ENCODE results near the gene BMP8A.

Gene BMP8A

GRCh38 chr1:39564941-39565340 is 73.5 kb downstream of the BMP8A start:
- TF ChIP-seq POLR2AphosphoS5 (IDR thresholded peaks at IDR 0.05; ENCODE audit: low read depth, low read length) (no peak), TAF1 (IDR thresholded peaks at IDR 0.05; ENCODE audit: borderline replicate concordance, low read depth, low read length) (no peak), POLR2A (IDR thresholded peaks at IDR 0.05; ENCODE audit: low read depth, low read length) (no peak)
- DNase-seq (ENCODE audit: insufficient read length) = no peak
- no peak for FAIRE-seq

GRCh38 chr1:39566441-39567137 is 75.2 kb downstream of the BMP8A start:
- no peak for FAIRE-seq
- TF ChIP-seq TAF1 (IDR thresholded peaks at IDR 0.05; ENCODE audit: borderline replicate concordance, low read depth, low read length) (no peak), POLR2A (IDR thresholded peaks at IDR 0.05; ENCODE audit: low read depth, low read length) (no peak), POLR2AphosphoS5 (IDR thresholded peaks at IDR 0.05; ENCODE audit: low read depth, low read length) (0 out of 2 replicates have a peak, but pooled peaks have one; percentile 37)
- DNase-seq (ENCODE audit: insufficient read length) = no peak

GRCh38 chr1:39567302-39567701 is 75.9 kb downstream of the BMP8A start:
- no peak for FAIRE-seq
- TF ChIP-seq TAF1 (IDR thresholded peaks at IDR 0.05; ENCODE audit: borderline replicate concordance, low read depth, low read length) (no peak), POLR2A (IDR thresholded peaks at IDR 0.05; ENCODE audit: low read depth, low read length) (no peak), POLR2AphosphoS5 (IDR thresholded peaks at IDR 0.05; ENCODE audit: low read depth, low read length) (no peak)

GRCh38 chr1:39568208-39568607 is 76.8 kb downstream of the BMP8A start:
- no peak for FAIRE-seq
- no peak for DNase-seq (ENCODE audit: insufficient read length)
- no peak for TF ChIP-seq POLR2A (IDR thresholded peaks at IDR 0.05; ENCODE audit: low read depth, low read length)
- no peak for TF ChIP-seq TAF1 (IDR thresholded peaks at IDR 0.05; ENCODE audit: borderline replicate concordance, low read depth, low read length)
- TF ChIP-seq POLR2AphosphoS5 (IDR thresholded peaks at IDR 0.05; ENCODE audit: low read depth, low read length) = no peak

More at GRCh38 chr1:39567302-39567701, 75.9 kb downstream of the BMP8A start:
- DNase-seq (ENCODE audit: insufficient read length) = no peak

- TF ChIP-seq TAF1 (IDR thresholded peaks at IDR 0.05; ENCODE audit: borderline replicate concordance, low read depth, low read length) (no peak), POLR2A (IDR thresholded peaks at IDR 0.05; ENCODE audit: low read depth, low read length) (no peak), POLR2AphosphoS5 (IDR thresholded peaks at IDR 0.05; ENCODE audit: low read depth, low read length) (no peak)
- DNase-seq (ENCODE audit: insufficient read length) (no peak), FAIRE-seq (no peak)
Measured at GRCh38 chr1:39569034-39569433, 77.6 kb downstream of the BMP8A start.

- FAIRE-seq (no peak), DNase-seq (ENCODE audit: insufficient read length) (no peak)
- no peak for TF ChIP-seq POLR2A (IDR thresholded peaks at IDR 0.05; ENCODE audit: low read depth, low read length)
- no peak for TF ChIP-seq TAF1 (IDR thresholded peaks at IDR 0.05; ENCODE audit: borderline replicate concordance, low read depth, low read length)
- no peak for TF ChIP-seq POLR2AphosphoS5 (IDR thresholded peaks at IDR 0.05; ENCODE audit: low read depth, low read length)
Measured at GRCh38 chr1:39570477-39571177, 79.2 kb downstream of the BMP8A start.

GRCh38 chr1:39571178-39571483 is 79.7 kb downstream of the BMP8A start:
- FAIRE-seq (no peak), DNase-seq (ENCODE audit: insufficient read length) (no peak)
- TF ChIP-seq POLR2A (IDR thresholded peaks at IDR 0.05; ENCODE audit: low read depth, low read length) (no peak), POLR2AphosphoS5 (IDR thresholded peaks at IDR 0.05; ENCODE audit: low read depth, low read length) (no peak), TAF1 (IDR thresholded peaks at IDR 0.05; ENCODE audit: borderline replicate concordance, low read depth, low read length) (no peak)

GRCh38 chr1:39572379-39573096 is 81.1 kb downstream of the BMP8A start:
- DNase-seq (ENCODE audit: insufficient read length) (no peak), FAIRE-seq (no peak)
- no peak for TF ChIP-seq TAF1 (IDR thresholded peaks at IDR 0.05; ENCODE audit: borderline replicate concordance, low read depth, low read length)
- no peak for TF ChIP-seq POLR2A (IDR thresholded peaks at IDR 0.05; ENCODE audit: low read depth, low read length)
- TF ChIP-seq POLR2AphosphoS5 (IDR thresholded peaks at IDR 0.05; ENCODE audit: low read depth, low read length) = no peak

GRCh38 chr1:39573097-39573465 is 81.6 kb downstream of the BMP8A start:
- DNase-seq (ENCODE audit: insufficient read length) = no peak
- no peak for TF ChIP-seq TAF1 (IDR thresholded peaks at IDR 0.05; ENCODE audit: borderline replicate concordance, low read depth, low read length)
- no peak for TF ChIP-seq POLR2AphosphoS5 (IDR thresholded peaks at IDR 0.05; ENCODE audit: low read depth, low read length)
- no peak for TF ChIP-seq POLR2A (IDR thresholded peaks at IDR 0.05; ENCODE audit: low read depth, low read length)
- no peak for FAIRE-seq

- FAIRE-seq (peak; percentile 24), DNase-seq (ENCODE audit: insufficient read length) (no peak)
- TF ChIP-seq TAF1 (IDR thresholded peaks at IDR 0.05; ENCODE audit: borderline replicate concordance, low read depth, low read length) (no peak), POLR2A (IDR thresholded peaks at IDR 0.05; ENCODE audit: low read depth, low read length) (no peak)
Measured at GRCh38 chr1:39573736-39574624, 82.5 kb downstream of the BMP8A start.

GRCh38 chr1:39574646-39575045 is 83.2 kb downstream of the BMP8A start:
- no peak for TF ChIP-seq TAF1 (IDR thresholded peaks at IDR 0.05; ENCODE audit: borderline replicate concordance, low read depth, low read length)
- no peak for TF ChIP-seq POLR2A (IDR thresholded peaks at IDR 0.05; ENCODE audit: low read depth, low read length)
- TF ChIP-seq POLR2AphosphoS5 (IDR thresholded peaks at IDR 0.05; ENCODE audit: low read depth, low read length) = no peak
- DNase-seq (ENCODE audit: insufficient read length) (no peak), FAIRE-seq (no peak)

Measured in GM12892 (cell line).